IPS-NIHi11 (cell line): ENCODE measurements around the gene DPF3.

ENCODE experiments used
- DNase-seq: peaks from one replicate; pipeline ENCODE4 v3.0.0; 2012; ENCODE audit warnings: mixed read lengths, low spot score

The DPF3 gene

GRCh38 chr14:72616811-72617210 is 277.1 kb downstream of the DPF3 start:
- no peak for DNase-seq

- no peak for DNase-seq
Measured at GRCh38 chr14:72616294-72616693, 277.6 kb downstream of the DPF3 start.

DNA sequence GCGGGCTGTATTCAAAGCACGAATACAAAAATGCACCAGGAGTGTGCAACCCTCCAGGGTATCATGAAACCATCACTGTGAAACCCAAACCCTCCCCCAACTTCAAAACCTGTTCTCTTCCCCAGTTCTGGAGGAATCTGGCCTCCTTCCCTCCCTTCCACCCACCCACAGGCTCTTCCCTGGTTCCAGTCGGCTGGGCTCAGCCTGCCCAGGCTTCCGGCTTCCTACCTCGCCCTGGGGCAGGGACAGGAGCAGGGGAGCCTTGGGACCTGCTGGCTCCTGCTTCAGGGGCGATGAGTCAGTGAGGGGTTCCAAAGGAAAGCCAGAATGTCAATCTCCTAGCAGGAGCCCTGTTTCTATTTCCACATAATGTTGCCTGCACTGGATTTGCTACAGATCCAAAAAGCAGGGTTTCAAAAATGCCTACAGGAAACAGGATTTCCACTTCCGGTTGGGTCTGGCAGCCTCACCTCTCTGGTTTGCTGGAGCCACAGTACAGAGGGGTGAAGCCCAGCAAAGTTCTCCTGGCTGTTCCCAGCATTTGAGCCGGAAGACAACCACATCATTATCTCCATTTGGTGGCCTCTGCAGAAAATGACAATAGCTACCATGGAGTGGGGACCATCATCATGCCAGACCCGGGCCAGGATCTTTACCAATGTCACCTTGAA is 278.3 kb downstream of the DPF3 start:
- DNase-seq = peak; percentile 31

- no peak for DNase-seq
Measured at GRCh38 chr14:72614891-72615415, 278.9 kb downstream of the DPF3 start.

- DNase-seq = no peak
Measured at GRCh38 chr14:72614365-72614764, 279.5 kb downstream of the DPF3 start.

GRCh38 chr14:72613975-72614319 is 280.0 kb downstream of the DPF3 start:
- DNase-seq = no peak

GRCh38 chr14:72613231-72613974 is 280.5 kb downstream of the DPF3 start:
- DNase-seq = no peak

GRCh38 chr14:72612041-72612440 is 281.9 kb downstream of the DPF3 start:
- no peak for DNase-seq

GRCh38 chr14:72611506-72611905 is 282.4 kb downstream of the DPF3 start:
- DNase-seq = no peak

DNA sequence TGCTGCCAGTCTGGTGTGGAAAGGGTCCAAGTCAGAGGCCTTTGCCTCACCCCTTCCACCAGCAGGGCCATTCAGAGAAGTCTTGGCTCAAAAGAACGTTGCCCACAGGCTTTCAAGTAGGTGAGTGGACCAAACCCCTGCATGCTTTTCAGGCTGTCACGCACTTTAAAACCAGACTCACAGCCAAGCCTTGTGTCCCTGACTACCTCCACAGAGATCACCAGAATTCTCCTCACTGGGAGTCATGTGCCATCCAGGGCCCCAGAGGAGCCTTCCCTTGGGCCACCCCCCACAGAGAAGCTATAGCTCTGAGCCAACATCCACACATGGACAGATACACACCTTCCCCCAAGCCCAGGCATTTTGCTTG is 283.1 kb downstream of the DPF3 start:
- no peak for DNase-seq

GRCh38 chr14:72610096-72610830 is 283.6 kb downstream of the DPF3 start:
- no peak for DNase-seq

DNA sequence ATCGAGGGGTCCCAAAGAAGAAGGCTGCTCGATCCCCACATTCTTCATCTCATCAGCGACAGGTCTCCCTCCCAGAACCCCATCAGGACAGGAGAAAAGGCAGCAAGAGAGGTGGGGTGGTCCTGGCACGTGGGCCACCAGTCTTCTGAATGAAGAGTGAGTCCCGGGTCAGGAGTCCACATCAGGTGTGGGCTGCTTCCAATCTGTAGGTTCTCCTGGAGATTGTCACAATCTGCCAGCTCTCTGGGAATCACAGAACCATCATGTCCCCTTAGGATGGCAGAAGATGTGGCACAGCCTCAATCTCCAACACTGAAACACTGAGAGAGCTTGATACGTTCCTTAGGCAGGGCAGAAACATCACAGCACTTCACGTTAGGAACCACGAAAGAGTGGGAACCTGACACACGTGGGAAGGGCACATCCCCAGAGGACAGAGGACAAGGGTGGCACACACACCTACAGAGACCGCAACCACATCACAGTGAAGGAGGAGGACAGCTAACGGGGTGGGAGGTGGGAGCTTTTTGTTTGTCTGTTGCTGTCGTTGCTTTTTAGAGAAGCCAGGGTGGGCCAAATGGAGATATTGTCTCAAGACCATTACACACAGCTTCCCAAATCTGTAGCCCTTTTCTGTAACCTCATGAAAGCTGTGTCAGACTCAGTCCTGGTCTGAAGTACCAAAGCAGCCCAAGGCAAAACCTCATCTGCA is 284.5 kb downstream of the DPF3 start:
- DNase-seq = no peak

DNA sequence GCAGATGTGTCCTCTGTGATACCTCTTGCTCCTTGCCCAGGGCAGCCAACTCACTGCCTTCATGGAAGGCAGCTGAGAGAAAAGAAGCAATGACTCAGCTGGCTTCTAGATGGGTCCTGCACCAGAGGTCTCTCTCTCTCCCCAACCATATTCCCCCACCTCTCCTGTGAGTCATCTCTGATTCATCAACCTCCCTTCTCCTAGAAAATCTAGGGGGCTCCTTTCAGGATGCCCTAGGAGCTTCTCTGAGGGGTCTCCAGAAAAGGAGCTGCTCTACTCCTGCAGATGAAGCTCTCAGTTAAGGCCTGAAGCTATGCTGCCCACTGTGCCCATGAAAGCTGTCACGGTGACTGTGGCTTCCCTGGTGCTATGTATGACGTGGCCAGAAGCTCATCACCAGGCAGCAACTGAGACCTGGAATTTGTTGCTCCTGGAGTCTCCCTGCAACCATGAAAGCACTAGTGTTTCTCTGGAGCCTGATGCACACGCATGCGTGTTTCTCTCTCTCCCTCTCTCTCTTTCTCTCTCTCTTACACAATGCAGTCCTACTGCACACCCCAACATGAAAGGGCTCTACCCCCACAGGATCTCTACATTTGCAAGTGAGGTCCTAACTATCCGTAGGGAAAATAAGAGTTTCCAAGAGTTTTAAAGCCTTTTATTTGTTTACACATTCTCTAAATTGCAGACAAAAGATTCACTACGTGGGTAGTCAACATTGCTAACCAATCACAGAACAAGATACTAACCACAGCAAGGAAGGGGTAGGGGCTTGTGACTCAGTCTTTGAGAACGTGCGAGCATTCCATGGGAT is 285.3 kb downstream of the DPF3 start:
- no peak for DNase-seq

GRCh38 chr14:72607386-72608130 is 286.3 kb downstream of the DPF3 start:
- no peak for DNase-seq

GRCh38 chr14:72606879-72607278 is 287.0 kb downstream of the DPF3 start:
- DNase-seq = no peak

GRCh38 chr14:72605921-72606220 is 288.0 kb downstream of the DPF3 start:
- DNase-seq = no peak

DNA sequence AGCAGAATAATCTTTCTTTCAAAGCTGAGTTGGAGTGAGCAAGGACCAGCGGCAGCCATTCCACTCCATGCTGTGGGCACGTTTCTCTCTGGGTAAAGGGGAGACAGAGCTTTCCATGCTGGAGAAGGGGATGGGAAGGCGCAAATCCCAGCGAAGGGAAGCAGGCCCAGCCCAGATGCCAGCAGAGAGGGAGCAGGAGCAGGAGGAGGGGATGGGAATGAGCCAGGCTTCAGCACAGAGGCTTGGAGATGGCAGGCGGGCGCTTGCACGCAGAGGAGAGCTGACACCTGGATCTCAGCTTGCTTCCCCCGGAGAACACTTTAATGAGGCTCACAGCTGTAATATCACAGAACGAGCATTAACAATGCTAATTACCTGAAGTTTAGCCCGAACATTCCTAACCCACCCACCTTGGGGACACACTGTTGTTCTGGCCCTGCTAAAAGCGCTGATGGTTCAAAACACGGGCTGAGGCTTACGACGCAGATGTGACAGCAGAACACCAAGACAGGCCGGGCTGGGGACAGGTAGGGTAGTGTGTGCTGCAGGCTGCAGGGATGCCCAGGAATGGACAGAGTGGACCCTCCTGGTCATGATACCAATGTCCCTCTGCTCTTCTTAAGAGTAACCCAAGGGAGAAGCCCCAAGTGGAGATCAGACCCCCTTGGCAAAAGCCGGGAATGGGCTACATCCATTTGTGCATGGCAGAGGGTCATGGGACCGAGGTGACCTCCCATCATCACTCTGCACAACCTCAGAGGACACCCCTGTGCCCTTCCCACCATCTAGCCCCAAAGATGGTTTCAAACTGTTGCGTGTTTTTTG is 288.6 kb downstream of the DPF3 start:
- no peak for DNase-seq

DNA sequence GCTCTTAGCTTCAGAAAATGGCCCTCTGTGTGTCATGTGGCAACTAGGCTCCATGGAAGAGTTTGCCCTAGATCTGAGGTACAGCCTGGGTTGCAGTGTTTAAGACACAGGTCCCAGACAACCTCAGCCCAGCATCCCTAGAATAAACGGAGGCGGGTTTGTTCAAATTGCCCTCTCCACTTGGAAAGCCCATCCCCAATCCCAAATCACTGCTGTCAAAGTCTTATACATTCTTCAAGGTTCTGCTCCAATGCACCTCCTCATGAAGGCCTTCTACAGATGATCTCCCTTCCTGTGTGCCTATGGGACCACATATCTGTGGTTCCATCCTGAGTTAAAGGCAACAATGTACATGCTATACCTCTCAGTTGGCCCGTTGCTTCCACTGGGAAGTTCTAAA is 289.8 kb downstream of the DPF3 start:
- no peak for DNase-seq

- DNase-seq = no peak
Measured at GRCh38 chr14:72603639-72604038, 290.3 kb downstream of the DPF3 start.
